ENCODE measurements around the gene FAM53B.

DNA sequence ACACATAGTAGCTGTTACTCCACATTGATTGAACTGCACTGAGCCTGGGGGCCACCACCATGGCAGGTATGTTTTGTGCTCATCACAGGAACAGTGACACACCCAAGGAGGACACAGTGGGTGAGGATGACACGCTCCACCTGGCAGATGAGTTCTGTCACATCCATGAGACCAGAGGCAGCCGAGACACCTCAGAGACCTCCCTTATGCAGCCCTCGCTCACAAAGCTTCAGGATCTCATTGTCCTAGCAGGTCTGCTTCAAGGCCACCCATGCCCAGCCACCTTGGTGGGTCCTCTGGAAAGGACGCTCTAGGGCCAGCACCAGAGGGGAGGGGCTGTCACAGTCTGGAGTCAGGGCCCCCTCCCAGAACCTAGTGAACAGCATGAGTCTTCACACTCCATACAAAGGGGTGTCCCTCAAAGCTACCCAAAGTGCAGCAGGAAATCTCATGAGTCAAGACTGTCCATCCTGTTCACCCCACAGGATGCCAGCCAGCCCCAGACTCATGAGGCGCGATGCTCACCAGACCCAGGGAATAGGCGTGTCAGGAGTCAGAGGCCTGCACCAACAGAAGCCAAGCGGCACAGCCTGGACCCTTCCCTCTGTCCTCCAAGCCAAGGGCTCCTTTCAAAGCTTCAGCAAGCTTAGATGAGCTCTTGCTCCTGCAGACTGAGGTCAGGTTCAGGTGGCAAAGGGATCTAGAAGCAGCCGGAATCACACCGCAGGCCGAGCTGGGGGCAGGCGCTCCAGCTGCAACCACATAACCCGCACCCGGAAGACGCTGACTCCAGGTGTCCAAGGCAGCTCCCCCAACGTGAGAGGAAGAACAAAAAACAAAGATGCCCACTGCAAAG is 9.6 kb downstream of the FAM53B start:
- TF ChIP-seq, protein P1, sequence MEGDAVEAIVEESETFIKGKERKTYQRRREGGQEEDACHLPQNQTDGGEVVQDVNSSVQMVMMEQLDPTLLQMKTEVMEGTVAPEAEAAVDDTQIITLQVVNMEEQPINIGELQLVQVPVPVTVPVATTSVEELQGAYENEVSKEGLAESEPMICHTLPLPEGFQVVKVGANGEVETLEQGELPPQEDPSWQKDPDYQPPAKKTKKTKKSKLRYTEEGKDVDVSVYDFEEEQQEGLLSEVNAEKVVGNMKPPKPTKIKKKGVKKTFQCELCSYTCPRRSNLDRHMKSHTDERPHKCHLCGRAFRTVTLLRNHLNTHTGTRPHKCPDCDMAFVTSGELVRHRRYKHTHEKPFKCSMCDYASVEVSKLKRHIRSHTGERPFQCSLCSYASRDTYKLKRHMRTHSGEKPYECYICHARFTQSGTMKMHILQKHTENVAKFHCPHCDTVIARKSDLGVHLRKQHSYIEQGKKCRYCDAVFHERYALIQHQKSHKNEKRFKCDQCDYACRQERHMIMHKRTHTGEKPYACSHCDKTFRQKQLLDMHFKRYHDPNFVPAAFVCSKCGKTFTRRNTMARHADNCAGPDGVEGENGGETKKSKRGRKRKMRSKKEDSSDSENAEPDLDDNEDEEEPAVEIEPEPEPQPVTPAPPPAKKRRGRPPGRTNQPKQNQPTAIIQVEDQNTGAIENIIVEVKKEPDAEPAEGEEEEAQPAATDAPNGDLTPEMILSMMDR (IDR thresholded peaks at IDR 0.05; ENCODE audit: low read length): no peak
- no peak for TF ChIP-seq EZH2phosphoT487 (IDR thresholded peaks at IDR 0.05; ENCODE audit: low read length)

All from MM.1S (cell line).